Stimulated activated CD4-positive, alpha-beta T cell treated with anti-CD3 and anti-CD28 coated beads, Interleukin-12 subunit alpha, Interleukin-12 subunit beta, amount 100 ng/mL, for 4 hours (primary cell): ENCODE measurements around the gene PPM1E.
"Not testable (repeated sequence)": the region's sequence is repeated elsewhere in the genome, so short reads cannot be mapped to it uniquely, and the experiment has no call there.

Experiments
- DNase-seq: peaks from one replicate; pipeline ENCODE4 v3.0.0-alpha.2; 2020

PPM1E gene

GRCh38 chr17:58850106-58850505 lies 94.5 kb downstream of the PPM1E start:
- DNase-seq, result not testable (repeated sequence)

GRCh38 chr17:58865301-58865700 lies 109.6 kb downstream of the PPM1E start:
- no peak for DNase-seq

GRCh38 chr17:58870747-58871146 lies 115.1 kb downstream of the PPM1E start:
- no peak for DNase-seq

- DNase-seq, result no peak
Measured at GRCh38 chr17:58873926-58874325, 118.3 kb downstream of the PPM1E start.

GRCh38 chr17:58875261-58875660 lies 119.6 kb downstream of the PPM1E start:
- no peak for DNase-seq

GRCh38 chr17:58884161-58884560 lies 128.5 kb downstream of the PPM1E start:
- no peak for DNase-seq

- DNase-seq, result no peak
Measured at GRCh38 chr17:58886514-58886913, 130.9 kb downstream of the PPM1E start.

- DNase-seq, result no peak
Measured at GRCh38 chr17:58889928-58890327, 134.3 kb downstream of the PPM1E start.

- no peak for DNase-seq
Measured at GRCh38 chr17:58899191-58899590, 143.5 kb downstream of the PPM1E start.

GRCh38 chr17:58902322-58902721 lies 146.7 kb downstream of the PPM1E start:
- DNase-seq, result no peak

- no peak for DNase-seq
Measured at GRCh38 chr17:58911741-58912343, 156.2 kb downstream of the PPM1E start.

- no peak for DNase-seq
Measured at GRCh38 chr17:58913552-58913951, 157.9 kb downstream of the PPM1E start.

- no peak for DNase-seq
Measured at GRCh38 chr17:58913971-58914769, 158.5 kb downstream of the PPM1E start.

- no peak for DNase-seq
Measured at GRCh38 chr17:58917228-58917627, 161.6 kb downstream of the PPM1E start.

- DNase-seq, result no peak
Measured at GRCh38 chr17:58918072-58918471, 162.4 kb downstream of the PPM1E start.

GRCh38 chr17:58918884-58919283 lies 163.2 kb downstream of the PPM1E start:
- no peak for DNase-seq

GRCh38 chr17:58920773-58921172 lies 165.1 kb downstream of the PPM1E start:
- DNase-seq, result no peak

GRCh38 chr17:58932956-58933355 lies 177.3 kb downstream of the PPM1E start:
- no peak for DNase-seq

- no peak for DNase-seq
Measured at GRCh38 chr17:58936295-58936694, 180.6 kb downstream of the PPM1E start.

GRCh38 chr17:58944166-58944565 lies 188.5 kb downstream of the PPM1E start:
- DNase-seq, result no peak

- DNase-seq, result no peak
Measured at GRCh38 chr17:58947411-58947810, 191.8 kb downstream of the PPM1E start.

- DNase-seq, result no peak
Measured at GRCh38 chr17:58947824-58948223, 192.2 kb downstream of the PPM1E start.

- DNase-seq, result not testable (repeated sequence)
Measured at GRCh38 chr17:58954358-58954757, 198.7 kb downstream of the PPM1E start.

GRCh38 chr17:58956997-58957724 lies 201.5 kb downstream of the PPM1E start:
- no peak for DNase-seq
